Measurements from ENCODE around the gene SUOX. TPM values are rescaled to one million over a fixed set of nuclear protein-coding genes. Genes with fewer than 3 reads are reported as not detected.

SUOX gene
- total and polyA plus RNA-seq, 2 of the 4 experiments (the other 2 are of a cell fraction), result 17.8 to 19.4 TPM

DNA sequence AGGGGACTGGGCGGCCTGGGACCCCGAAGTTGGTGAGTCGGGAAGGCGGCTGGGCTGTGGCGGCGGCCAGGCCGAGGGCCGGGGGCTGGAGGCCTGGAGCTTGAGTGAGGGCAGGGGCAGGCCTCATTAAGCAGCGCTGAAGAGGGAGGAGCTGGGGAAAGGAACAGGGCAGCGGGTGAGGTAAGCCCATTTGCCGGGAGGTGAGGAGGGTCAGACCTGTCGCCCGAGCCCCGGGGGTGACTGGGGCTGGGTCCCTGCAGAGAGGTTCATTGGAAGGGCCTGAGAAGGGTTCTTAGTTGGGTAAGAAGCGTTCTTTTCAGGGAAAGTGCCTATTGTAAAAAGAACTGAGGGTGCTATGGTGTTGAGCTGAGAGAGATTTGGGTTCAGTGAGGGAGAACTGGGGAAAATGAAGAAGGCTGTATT, 22.8 kb upstream of the SUOX start:
- Histone ChIP-seq H4K20me1 (ENCODE audit: insufficient read depth, low read length) (peaks cover 15% of the 10 kb centered on the region; the same call in 1 of the 2 replicates), H3K23ac (ENCODE audit: low read depth, low read length) (peak overlapping the region; percentile 83), H3K4me1 (ENCODE audit: control insufficient read depth, insufficient read depth, low read length) (peaks cover 5% of the 10 kb centered on the region), H3K56ac (ENCODE audit: extremely low read depth, insufficient read depth, low read length) (peak overlapping the region; percentile 67), H4K8ac (ENCODE audit: low read depth in 2 of 2, low read length in 2 of 2) (peak overlapping the region in 1 of 2 experiments; percentile 48; a peak in 1 of 4 replicates), H3K27me3 (ENCODE audit: control insufficient read depth, insufficient read depth, low read length) (no peaks in the 10 kb centered on the region), H3K4me3 (ENCODE audit: insufficient read depth, low read depth, low read length) (peak overlapping the region; percentile 70), H3K36me3 (ENCODE audit: control insufficient read depth, insufficient read depth, low read length) (peaks cover 5% of the 10 kb centered on the region), H3K14ac (replicated peaks; ENCODE audit: low read depth, low read length) (peak overlapping the region; percentile 88), H3K9ac (ENCODE audit: low read depth, low read length) (peak overlapping the region; percentile 63), H2BK5ac (ENCODE audit: low read depth, low read length, poor library complexity, severe bottlenecking) (peak overlapping the region; percentile 78), H3K79me1 (ENCODE audit: low read depth in 1 of 2, low read length in 2 of 2) (peaks cover 12 to 65% of the 10 kb centered on the region in 2 experiments; a peak in 3 of 4 replicates), H2AFZ (replicated peaks; ENCODE audit: low read length, poor library complexity) (peak overlapping the region; percentile 89), H2AK9ac (replicated peaks; ENCODE audit: low read depth, low read length, poor library complexity) (peak overlapping the region; percentile 98), H3K4me2 (ENCODE audit: low read depth, low read length) (peak overlapping the region; percentile 82), H3K27ac (ENCODE audit: insufficient read depth, low read length) (peak overlapping the region; percentile 64), H4K91ac (ENCODE audit: insufficient read depth, low read depth, low read length) (peak overlapping the region; percentile 59; the same call in 1 of the 2 replicates), H3K9me1 (ENCODE audit: insufficient read depth, low read length) (peaks cover 5% of the 10 kb centered on the region; the same call in 1 of the 2 replicates), H2BK15ac (ENCODE audit: low read depth, low read length) (no peak overlapping the region), H3K4ac (ENCODE audit: low read depth, low read length) (peak overlapping the region; percentile 73), H3K18ac (ENCODE audit: low read depth, low read length) (peak overlapping the region; percentile 10; the same call in 1 of the 2 replicates), H2AK5ac (ENCODE audit: low read depth, low read length) (peak overlapping the region; percentile 9), H2BK120ac (ENCODE audit: low read depth, low read length) (no peak overlapping the region), H2BK20ac (ENCODE audit: low read depth, low read length) (no peak overlapping the region), H3K9me3 (ENCODE audit: control insufficient read depth, insufficient read depth, low read length) (no peaks in the 10 kb centered on the region), H4K5ac (ENCODE audit: low read depth, low read length) (peak overlapping the region; percentile 13; the same call in 1 of the 2 replicates)
- in situ Hi-C loops (cut with MboI; ENCODE audit: low sequenced_read_pairs) (no loop called here), dilution Hi-C loops (cut with HindIII; ENCODE audit: low sequenced_read_pairs, unreplicated experiment) (no loop called here), intact Hi-C loops (cut with micrococcal nuclease) (no loop called here)
- ChIA-PET CTCF (interaction anchor here (0.8 to 0.9 kb wide), 2 partner anchors 10 to 236 kb away, joined by 3 to 4 read pairs; no protein-coding TSS in a partner anchor), POLR2A (ENCODE audit: unreplicated experiment) (interaction anchor here (1.0 to 1.2 kb wide), 3 partner anchors 8 to 69 kb away, joined by 3 to 13 read pairs (median 4); no protein-coding TSS in a partner anchor)
- peak; percentile 40 for ATAC-seq (ENCODE audit: low read depth)
- BruUV-seq (replicated peaks), result no TSS peak
- peak; percentile 45 for DNase-seq
- no peak for TF ChIP-seq BHLHE40 (IDR thresholded peaks at IDR 0.05; ENCODE audit: low read depth, low read length)
- no peak for TF ChIP-seq MXI1 (IDR thresholded peaks at IDR 0.05; ENCODE audit: borderline replicate concordance, low read depth, low read length)
- no peak for TF ChIP-seq RAD21 (IDR thresholded peaks at IDR 0.05; ENCODE audit: low read length)
- no peak for TF ChIP-seq NFE2L2 (IDR thresholded peaks at IDR 0.05; ENCODE audit: low read depth, low read length)
- 0% methylated on average over 11 of the region's 15 CpGs; no CpG with 5 or more reads in 1 of the 2 experiments for WGBS, 2 experiments (ENCODE audit: extremely low coverage in 2 of 2, insufficient read length in 1 of 2)

All from IMR-90 (cell line).